Kidney tubule cell (primary cell): ENCODE measurements around the gene SLC6A2.
A peak's percentile ranks its signal among the peaks of the same experiment; 100 is the strongest.

Source experiments
- DNase-seq: peaks from one replicate; pipeline ENCODE4 v3.0.0-alpha.2; 2018; ENCODE audit warnings: low spot score

Gene SLC6A2

GRCh38 chr16:55711959-55712876 is 56.4 kb downstream of the SLC6A2 start:
- peak; percentile 53 for DNase-seq

GRCh38 chr16:55713103-55713502 is 57.3 kb downstream of the SLC6A2 start:
- DNase-seq, result no peak

GRCh38 chr16:55717326-55717725 is 61.5 kb downstream of the SLC6A2 start:
- DNase-seq, result no peak

GRCh38 chr16:55725055-55725777 is 69.4 kb downstream of the SLC6A2 start:
- DNase-seq, result no peak

GRCh38 chr16:55728797-55729196 is 73.0 kb downstream of the SLC6A2 start:
- no peak for DNase-seq

- DNase-seq, result no peak
Observed at GRCh38 chr16:55730115-55730514, 74.3 kb downstream of the SLC6A2 start.

GRCh38 chr16:55732496-55732895 is 76.7 kb downstream of the SLC6A2 start:
- no peak for DNase-seq

- no peak for DNase-seq
Observed at GRCh38 chr16:55734665-55735064, 78.9 kb downstream of the SLC6A2 start.

GRCh38 chr16:55735120-55735781 is 79.5 kb downstream of the SLC6A2 start:
- DNase-seq, result peak; percentile 51

- no peak for DNase-seq
Observed at GRCh38 chr16:55736671-55737070, 80.9 kb downstream of the SLC6A2 start.

- DNase-seq, result no peak
Observed at GRCh38 chr16:55737318-55737717, 81.5 kb downstream of the SLC6A2 start.

- DNase-seq, result no peak
Observed at GRCh38 chr16:55737966-55738365, 82.2 kb downstream of the SLC6A2 start.

- no peak for DNase-seq
Observed at GRCh38 chr16:55746081-55746480, 90.3 kb downstream of the SLC6A2 start.

- DNase-seq, result no peak
Observed at GRCh38 chr16:55747785-55748184, 92.0 kb downstream of the SLC6A2 start.

- peak; percentile 54 for DNase-seq
Observed at GRCh38 chr16:55752465-55753144, 96.8 kb downstream of the SLC6A2 start.

- DNase-seq, result peak; percentile 62
Observed at GRCh38 chr16:55753145-55753631, 97.4 kb downstream of the SLC6A2 start.
